ENCODE data around the gene ATF6. TPM values are rescaled to one million over a fixed set of nuclear protein-coding genes. Genes with fewer than 3 reads are reported as not detected.
A peak's percentile ranks its signal among the peaks of the same experiment; 100 is the strongest.

ATF6 gene
- total RNA-seq, 2 donors from 2014 or later, result 27.9 to 32.3 TPM

DNA sequence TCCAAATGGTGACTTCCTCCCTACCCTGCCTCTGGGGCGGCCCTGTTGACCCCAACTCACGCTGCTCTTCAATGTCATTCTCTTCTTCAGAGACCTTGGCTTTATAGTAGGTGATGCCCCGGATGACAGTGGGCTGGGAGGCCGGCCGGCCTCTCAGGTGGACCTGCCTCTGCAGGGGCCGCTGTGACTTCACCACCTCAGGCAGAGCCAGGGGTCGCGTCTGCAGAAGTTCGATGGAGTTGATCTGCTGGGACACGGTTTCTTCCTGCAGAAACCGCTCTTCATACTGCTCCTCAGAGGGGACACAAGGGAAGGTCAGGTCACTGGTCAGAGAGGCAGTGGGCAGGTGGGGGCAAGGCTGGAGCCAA is 233.9 kb downstream of the ATF6 start:
- no peak for DNase-seq (ENCODE audit: low spot score)
- intact Hi-C loops (cut with DNase I), result no loop called here

DNA sequence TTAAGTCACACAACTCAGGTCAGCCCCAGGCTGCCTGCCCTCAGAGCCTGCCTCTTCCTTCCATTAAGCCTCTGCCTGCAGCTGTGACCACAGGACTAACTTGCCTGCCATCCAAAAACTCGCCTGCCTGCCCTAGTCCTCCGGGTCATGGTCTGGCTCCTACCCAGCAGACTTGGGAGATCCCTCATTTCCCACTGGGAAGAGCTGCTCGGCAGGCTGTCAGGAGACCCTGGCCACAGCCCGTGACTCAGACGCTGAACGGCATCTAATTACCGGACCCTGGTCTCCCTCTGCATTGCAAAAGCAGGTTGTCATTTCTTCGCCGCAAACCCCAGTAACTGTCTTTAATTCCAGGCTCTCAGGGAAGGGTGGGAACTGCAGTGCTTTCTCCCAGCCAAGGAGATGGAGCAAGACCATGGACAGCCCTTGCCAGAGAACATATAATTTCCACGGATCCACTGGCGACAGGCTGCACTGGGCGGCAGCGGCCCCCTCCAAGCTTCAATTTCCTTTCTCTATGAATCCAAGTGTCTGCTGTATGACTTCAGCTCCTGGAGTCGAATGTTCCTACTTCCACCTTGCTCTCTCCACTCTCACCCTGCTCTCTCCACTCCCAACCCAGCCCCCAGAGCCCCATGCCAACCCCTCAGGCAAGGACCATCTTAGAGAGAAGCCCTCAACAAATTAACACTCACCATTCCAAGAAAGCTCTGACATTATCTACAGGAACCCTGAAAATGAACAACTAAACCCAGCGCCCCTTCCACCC is 237.1 kb downstream of the ATF6 start:
- peak; percentile 96 for DNase-seq (ENCODE audit: low spot score)
- intact Hi-C loops (cut with DNase I), result no loop called here

DNA sequence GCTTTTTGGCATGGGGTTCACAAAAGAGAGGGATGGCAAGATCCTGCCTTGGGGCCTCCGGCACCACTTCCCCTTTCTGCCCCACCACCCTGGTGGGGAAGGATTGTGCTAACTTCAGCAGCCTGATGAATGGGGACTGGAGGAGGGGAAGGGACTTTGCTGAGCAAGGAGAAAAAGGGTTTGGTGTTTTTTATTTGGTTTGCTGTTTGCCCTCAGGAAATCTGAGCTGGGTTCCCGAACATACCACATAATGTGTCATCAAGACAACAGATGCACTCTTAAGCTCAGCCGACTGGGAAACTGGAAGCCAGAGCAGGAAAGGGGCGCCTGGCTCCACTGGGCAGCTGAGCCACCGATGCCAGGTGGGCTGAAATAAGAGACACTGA is 237.7 kb downstream of the ATF6 start:
- intact Hi-C loops (cut with DNase I), result no loop called here
- DNase-seq (ENCODE audit: low spot score), result no peak

DNA sequence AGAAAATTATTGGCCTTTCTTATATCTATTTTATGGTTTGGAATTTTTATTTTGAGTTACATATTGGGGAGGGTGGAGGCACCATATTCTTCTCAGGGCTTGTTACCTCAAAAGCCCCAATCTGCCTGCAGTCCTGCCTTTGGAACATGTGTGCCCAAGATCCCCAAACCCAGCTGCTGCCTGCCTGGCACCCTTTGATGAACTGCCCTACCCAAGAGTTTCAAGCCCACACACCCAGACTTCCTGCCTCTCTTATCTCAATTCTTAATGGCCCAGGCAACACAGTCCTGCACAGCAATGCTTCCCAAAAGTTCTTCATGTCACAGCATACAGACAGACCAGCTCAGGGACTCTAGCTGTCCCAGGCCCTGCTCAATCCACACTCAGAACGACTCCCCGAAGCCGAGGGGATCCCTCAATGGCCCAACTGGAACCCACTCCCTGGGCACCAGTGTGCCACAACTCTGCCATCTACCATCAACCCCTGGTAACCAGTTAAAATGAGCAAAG is 238.4 kb downstream of the ATF6 start:
- intact Hi-C loops (cut with DNase I), result no loop called here
- DNase-seq (ENCODE audit: low spot score), result no peak

DNA sequence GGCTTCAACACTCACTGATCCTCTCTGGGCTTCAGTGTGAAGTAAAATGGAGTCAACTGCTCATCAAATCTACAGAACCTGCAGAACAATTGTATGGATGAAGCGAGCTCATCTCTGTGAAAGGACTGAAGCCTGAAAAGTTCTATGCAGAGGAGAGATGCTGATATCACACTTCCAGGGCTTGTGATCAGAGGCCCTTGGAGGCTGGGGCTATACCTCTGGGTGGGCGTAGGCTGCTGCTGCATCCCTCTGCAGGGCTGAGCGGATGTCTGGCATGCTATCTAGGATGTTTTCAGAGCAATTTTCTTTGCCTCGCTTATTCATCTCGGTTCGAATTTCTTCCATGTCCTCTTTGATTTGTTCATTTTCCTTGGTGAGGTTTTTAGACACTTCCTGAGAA is 240.0 kb downstream of the ATF6 start:
- no peak for DNase-seq (ENCODE audit: low spot score)
- intact Hi-C loops (cut with DNase I), result no loop called here

DNA sequence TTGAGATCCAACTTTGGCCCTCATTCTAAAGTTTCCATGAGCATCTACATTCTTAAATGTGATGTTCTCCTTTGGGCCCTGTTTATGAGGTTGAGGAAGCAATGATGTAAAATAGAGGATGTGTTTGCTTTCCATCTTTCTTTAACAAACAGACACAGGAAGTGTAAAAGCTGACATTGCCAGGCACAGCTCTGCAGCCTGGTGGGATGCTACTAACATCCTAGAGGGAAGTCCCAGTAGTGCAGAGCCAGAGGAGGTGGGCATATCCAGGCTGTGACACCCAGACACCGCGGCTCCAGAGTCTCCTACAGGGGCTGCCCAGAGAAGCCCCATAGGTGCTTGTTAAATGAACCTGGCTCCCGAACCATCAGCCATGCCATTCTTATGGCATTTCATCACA is 241.3 kb downstream of the ATF6 start:
- intact Hi-C loops (cut with DNase I), result no loop called here
- DNase-seq (ENCODE audit: low spot score), result no peak

DNA sequence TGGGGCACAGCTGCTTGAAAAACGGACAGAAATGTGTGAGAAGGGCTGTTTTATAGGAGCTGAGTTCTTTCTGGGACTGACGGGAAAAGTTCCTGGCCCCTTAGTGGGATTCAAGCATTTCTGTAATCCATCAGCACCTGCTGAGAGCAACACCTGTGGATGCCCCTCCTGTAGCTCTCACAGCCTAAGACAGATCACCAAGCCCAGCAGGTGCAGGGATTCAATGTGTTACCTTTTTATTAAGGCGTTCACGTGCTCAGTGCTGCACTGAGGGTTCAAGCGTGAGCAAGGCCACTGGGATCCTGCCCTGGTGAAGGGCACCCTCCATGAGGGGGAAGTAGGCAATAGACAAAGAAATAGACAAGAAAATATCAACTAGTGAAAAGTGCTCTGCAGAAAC is 242.7 kb downstream of the ATF6 start:
- intact Hi-C loops (cut with DNase I), result no loop called here
- DNase-seq (ENCODE audit: low spot score), result no peak

DNA sequence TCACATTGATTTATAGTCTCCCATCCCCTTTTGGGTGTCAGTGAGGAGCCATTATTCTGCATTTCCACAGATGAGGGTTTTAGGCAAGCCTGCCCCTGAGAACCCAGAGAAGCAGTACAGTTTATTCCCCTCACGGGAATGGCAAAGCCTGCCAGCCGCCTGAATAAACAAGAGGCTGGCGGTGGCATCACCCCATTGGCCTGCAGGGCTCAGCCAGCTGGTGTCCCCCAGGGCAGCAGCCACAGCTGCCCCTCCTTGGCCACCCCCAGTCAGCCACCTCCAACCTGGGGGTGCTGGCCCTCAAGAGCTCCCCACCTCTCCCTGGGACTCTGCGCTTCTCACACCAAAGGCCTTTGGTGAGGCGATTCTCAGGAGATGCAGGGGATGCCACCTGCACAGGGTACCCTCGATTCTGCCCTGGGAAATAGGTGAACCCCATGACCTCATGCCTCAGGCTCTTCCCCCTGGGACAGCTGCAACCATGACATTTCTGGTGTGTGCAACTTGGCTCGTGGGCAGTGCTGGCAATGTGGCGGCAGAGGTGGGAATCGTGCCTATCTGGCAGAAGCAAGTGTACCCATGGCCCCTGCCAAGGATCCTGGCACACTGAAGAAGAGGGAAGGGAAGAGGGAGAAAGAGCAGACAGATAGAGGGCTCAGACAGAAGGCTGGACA is 243.5 kb downstream of the ATF6 start:
- intact Hi-C loops (cut with DNase I), result loop anchor here in 1 of 2 donors (2.0 kb wide), 1 partner anchor 71 kb away; no protein-coding TSS in a partner anchor
- DNase-seq (ENCODE audit: low spot score), result no peak

DNA sequence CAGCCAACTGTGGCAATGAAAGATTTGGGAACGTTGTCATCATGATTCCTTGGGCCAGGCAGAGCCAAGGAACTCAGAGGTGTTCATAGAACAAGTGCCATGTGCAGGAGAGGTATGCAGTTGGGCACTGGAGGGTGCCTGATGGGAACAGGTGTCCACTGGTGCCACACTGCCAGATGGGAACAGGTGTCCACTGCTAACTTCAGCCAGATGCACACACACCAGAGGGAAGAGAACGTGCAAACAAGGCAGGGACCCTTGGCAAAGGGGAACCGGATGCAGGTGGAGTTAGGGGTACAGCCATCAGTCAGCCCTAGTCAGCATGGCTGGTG is 244.0 kb downstream of the ATF6 start:
- intact Hi-C loops (cut with DNase I), result loop anchor here in 1 of 2 donors (2.0 kb wide), 1 partner anchor 71 kb away; no protein-coding TSS in a partner anchor
- DNase-seq (ENCODE audit: low spot score), result no peak

DNA sequence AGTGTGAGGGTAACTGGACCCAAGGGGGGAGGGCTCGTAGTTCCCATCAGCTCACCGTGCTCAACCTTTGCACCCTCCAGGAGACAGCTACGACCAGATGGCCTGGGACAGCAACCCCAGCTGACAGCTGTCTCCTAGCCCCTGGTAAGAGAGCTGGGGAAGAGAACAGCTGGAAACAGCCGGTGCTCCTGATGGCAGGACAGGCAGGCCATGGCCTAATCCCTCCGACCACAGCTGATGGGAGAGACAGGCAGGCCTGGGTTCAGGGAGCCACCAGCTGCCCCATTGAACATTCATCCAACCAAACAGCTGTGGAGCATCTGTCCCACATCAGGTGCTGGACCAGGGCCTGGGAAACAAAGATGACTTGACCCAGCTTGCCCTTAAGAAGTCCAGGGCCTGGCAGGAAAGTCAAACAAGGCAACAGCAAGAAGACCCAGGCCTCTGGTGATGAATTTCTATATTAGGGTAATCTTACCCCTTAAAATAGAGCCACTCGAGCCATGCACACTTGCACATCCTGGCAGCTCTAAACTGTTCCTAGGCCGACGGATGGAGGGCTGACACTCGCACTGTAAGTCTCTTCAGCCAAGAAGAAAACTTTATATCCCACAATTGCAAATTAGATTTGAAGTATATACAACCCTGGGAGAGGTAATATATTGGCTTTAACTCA is 245.4 kb downstream of the ATF6 start:
- DNase-seq (ENCODE audit: low spot score), result no peak
- intact Hi-C loops (cut with DNase I), result loop anchor here in 1 of 2 donors (2.0 kb wide), 1 partner anchor 73 kb away; no protein-coding TSS in a partner anchor

DNA sequence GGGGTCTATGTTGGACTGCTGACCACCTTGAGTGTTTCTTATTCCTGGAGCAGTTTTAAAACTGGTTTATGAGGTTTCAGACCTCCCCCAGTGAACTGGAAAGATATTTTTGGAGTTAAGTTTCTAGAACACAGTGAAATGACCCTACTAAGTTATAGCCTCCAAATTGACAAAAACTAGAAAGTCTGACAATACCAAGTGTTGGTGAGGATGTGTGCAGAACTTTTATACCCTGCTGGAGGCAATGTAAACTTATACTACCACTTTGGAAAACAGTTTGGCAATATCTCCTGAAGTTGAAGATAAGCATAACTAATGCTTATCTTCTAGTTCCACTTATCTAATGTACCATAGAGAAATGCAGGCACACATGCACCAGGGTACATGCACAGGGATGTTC is 247.2 kb downstream of the ATF6 start:
- intact Hi-C loops (cut with DNase I), result no loop called here

More for the DNA sequence above, 247.2 kb downstream of the ATF6 start:
- no peak for DNase-seq (ENCODE audit: low spot score)

Other genes with a start within 250 kb of the ATF6 start
- gene HSPA6, start 241.8 kb upstream of the ATF6 start, total RNA-seq, result 1 to 10 TPM; 6.4 to 6.7 TPM
- 10 to 100 TPM; 41.0 to 64.2 TPM for gene FCGR3A, start 216.5 kb upstream of the ATF6 start, total RNA-seq
- gene FCGR3B, start 135.1 kb upstream of the ATF6 start, total RNA-seq, result 1 to 10 TPM; 4.5 to 9.3 TPM
- 10 to 100 TPM in 1 of 2 donors, 1 to 10 TPM in 1; 7.4 to 33.0 TPM for gene FCGR2B, start 103.2 kb upstream of the ATF6 start, total RNA-seq
- under 1 TPM in 1 of 2 donors, not detected in 1; 0.19 TPM for gene FCRLA, start 59.1 kb upstream of the ATF6 start, total RNA-seq
- under 1 TPM; 0.38 to 0.74 TPM for gene FCRLB, start 44.8 kb upstream of the ATF6 start, total RNA-seq
- gene DUSP12, start 16.5 kb upstream of the ATF6 start, total RNA-seq, result 10 to 100 TPM; 15.5 to 17.4 TPM